IMR-90 (cell line): ENCODE results near the gene TRIM25. TPM values are rescaled to one million over a fixed set of nuclear protein-coding genes. Genes with fewer than 3 reads are reported as not detected.

Experiments used
- ATAC-seq: fragments of 200-7000 bp; cut with Tn5 transposase; 2 replicates; pipeline ENCODE4 v1.9.1; 2020; ENCODE audit warnings: low read depth, mild to moderate bottlenecking, moderate library complexity
- BruUV-seq: library from RNA; stranded (reverse); fragments of 400-500 nt; replicated peaks from 2 replicates; lab custom pipeline; 2021; lab: Mats Ljungman, UMichigan
- CTCF ChIA-PET: fragments of 300-600 bp; formaldehyde crosslinking; extraction: SDS; loops from one replicate; lab custom pipeline; 2021; ENCODE audit warnings: antibody characterized with exemption; lab: Yijun Ruan, JAX
- POLR2A ChIA-PET: fragments of 300-600 bp; sonication (Branson Sonifier 250); formaldehyde crosslinking; loops from one replicate; lab custom pipeline; 2022; ENCODE audit warnings: antibody characterized with exemption; ENCODE audit not compliant: unreplicated experiment; lab: Charles Lee
- DNase-seq: peaks from one replicate; pipeline ENCODE4 v3.0.0; 2013
- H2AFZ ChIP-seq: replicated peaks from 2 replicates; pipeline ENCODE3; 2013; ENCODE audit warnings: low read length, mild to moderate bottlenecking; ENCODE audit not compliant: poor library complexity
- H2AK5ac ChIP-seq: 2 replicates; pipeline ENCODE4 v1.6.1; 2013; ENCODE audit warnings: low read depth, low read length, inconsistent platforms
- H2AK9ac ChIP-seq: replicated peaks from 2 replicates; pipeline ENCODE3; 2013; ENCODE audit warnings: mild to moderate bottlenecking, low read depth, low read length, moderate library complexity; ENCODE audit not compliant: poor library complexity
- H2BK120ac ChIP-seq: 2 replicates; pipeline ENCODE4 v1.6.1; 2013; ENCODE audit warnings: low read depth, low read length, inconsistent platforms
- H2BK15ac ChIP-seq: 3 replicates; pipeline ENCODE4 v1.6.1; 2013; ENCODE audit warnings: low read depth, low read length, inconsistent platforms
- H2BK20ac ChIP-seq: 2 replicates; pipeline ENCODE4 v1.6.1; 2013; ENCODE audit warnings: low read depth, mild to moderate bottlenecking, inconsistent platforms, low read length, moderate library complexity
- H2BK5ac ChIP-seq: 2 replicates; pipeline ENCODE4 v1.6.1; 2013; ENCODE audit warnings: mild to moderate bottlenecking, low read depth, low read length, inconsistent platforms; ENCODE audit not compliant: poor library complexity, severe bottlenecking
- H3K14ac ChIP-seq: replicated peaks from 2 replicates; pipeline ENCODE4 v1.6.1; 2013; ENCODE audit warnings: low read depth, low read length, inconsistent platforms
- H3K18ac ChIP-seq: 2 replicates; pipeline ENCODE4 v1.6.1; 2013; ENCODE audit warnings: low read depth, low read length, control low read depth
- H3K23ac ChIP-seq: 2 replicates; pipeline ENCODE4 v1.6.1; 2013; ENCODE audit warnings: low read depth, low read length, inconsistent platforms
- H3K27ac ChIP-seq: 2 replicates; pipeline ENCODE4 v1.5.1; 2013; ENCODE audit warnings: mild to moderate bottlenecking, control low read depth, low read length; ENCODE audit not compliant: insufficient read depth
- H3K27me3 ChIP-seq: 2 replicates; pipeline ENCODE4 v1.6.1; 2013; ENCODE audit warnings: low read length; ENCODE audit not compliant: control insufficient read depth, insufficient read depth
- H3K36me3 ChIP-seq: 2 replicates; pipeline ENCODE4 v1.6.1; 2013; ENCODE audit warnings: low read length, mixed read lengths; ENCODE audit not compliant: control insufficient read depth, insufficient read depth
- H3K4ac ChIP-seq: 2 replicates; pipeline ENCODE4 v1.6.1; 2013; ENCODE audit warnings: low read depth, low read length, inconsistent platforms
- H3K4me1 ChIP-seq: 2 replicates; pipeline ENCODE4 v1.6.1; 2013; ENCODE audit warnings: low read length, mixed read lengths; ENCODE audit not compliant: control insufficient read depth, insufficient read depth
- H3K4me2 ChIP-seq: 2 replicates; pipeline ENCODE4 v1.6.1; 2013; ENCODE audit warnings: low read depth, mild to moderate bottlenecking, control low read depth, low read length, moderate library complexity
- H3K4me3 ChIP-seq: 2 replicates; pipeline ENCODE4 v1.5.1; 2013; ENCODE audit warnings: low read depth, mild to moderate bottlenecking, control low read depth, low read length, moderate library complexity; ENCODE audit not compliant: insufficient read depth
- H3K56ac ChIP-seq: 2 replicates; pipeline ENCODE4 v1.6.1; 2013; ENCODE audit warnings: low read length, inconsistent platforms; ENCODE audit not compliant: insufficient read depth; ENCODE audit errors: extremely low read depth
- H3K79me1 ChIP-seq, 2 experiments: 2 replicates each; pipeline ENCODE4 v1.6.1; 2013; ENCODE audit warnings: low read length in 2 of 2, inconsistent platforms in 1 of 2, low read depth in 1 of 2
- H3K9ac ChIP-seq: 2 replicates; pipeline ENCODE4 v1.6.1; 2013; ENCODE audit warnings: low read depth, low read length, control low read depth
- H3K9me1 ChIP-seq: 2 replicates; pipeline ENCODE4 v1.6.1; 2013; ENCODE audit warnings: low read length, inconsistent platforms; ENCODE audit not compliant: insufficient read depth
- H3K9me3 ChIP-seq: 2 replicates; pipeline ENCODE4 v1.6.1; 2013; ENCODE audit warnings: low read length; ENCODE audit not compliant: control insufficient read depth, insufficient read depth
- H4K20me1 ChIP-seq: 2 replicates; pipeline ENCODE4 v1.6.1; 2013; ENCODE audit warnings: low read length, inconsistent platforms; ENCODE audit not compliant: insufficient read depth
- H4K5ac ChIP-seq: 2 replicates; pipeline ENCODE4 v1.6.1; 2013; ENCODE audit warnings: mild to moderate bottlenecking, low read depth, low read length, control low read depth
- H4K8ac ChIP-seq, 2 experiments: 2 replicates each; pipeline ENCODE4 v1.6.1; 2013; ENCODE audit warnings: low read depth in 2 of 2, low read length in 2 of 2, control low read depth in 1 of 2, inconsistent platforms in 1 of 2
- H4K91ac ChIP-seq: 2 replicates; pipeline ENCODE4 v1.6.1; 2013; ENCODE audit warnings: low read depth, low read length, inconsistent platforms; ENCODE audit not compliant: insufficient read depth
- BHLHE40 ChIP-seq: fragments of 150-350 bp; IDR thresholded peaks from 2 replicates; pipeline ENCODE4 v1.6.1; 2016; ENCODE audit warnings: mild to moderate bottlenecking, low read depth, low read length
- CEBPB ChIP-seq: IDR thresholded peaks from 2 replicates; pipeline ENCODE4 v1.6.1; 2012; ENCODE audit warnings: low read depth, low read length, improper control_type of control experiment
- CHD1 ChIP-seq: IDR thresholded peaks from 2 replicates; pipeline ENCODE4 v1.6.1; 2012; ENCODE audit warnings: low read depth, low read length, improper control_type of control experiment
- CTCF ChIP-seq: conservative IDR thresholded peaks from 2 replicates; pipeline ENCODE4 v1.5.1; 2012; ENCODE audit warnings: mild to moderate bottlenecking, low read depth, low read length, improper control_type of control experiment
- FOS ChIP-seq: fragments of 150-350 bp; IDR thresholded peaks from 2 replicates; pipeline ENCODE4 v1.6.1; 2016; ENCODE audit warnings: low read depth, low read length
- MAFK ChIP-seq: IDR thresholded peaks from 2 replicates; pipeline ENCODE4 v1.6.1; 2012; ENCODE audit warnings: low read depth, low read length, improper control_type of control experiment
- MAZ ChIP-seq: IDR thresholded peaks from 2 replicates; pipeline ENCODE4 v1.6.1; 2012; ENCODE audit warnings: low read depth, mild to moderate bottlenecking, low read length, improper control_type of control experiment, moderate library complexity, borderline replicate concordance
- MXI1 ChIP-seq: IDR thresholded peaks from 2 replicates; pipeline ENCODE4 v1.6.1; 2012; ENCODE audit warnings: low read depth, mild to moderate bottlenecking, low read length, moderate library complexity, borderline replicate concordance
- NFE2L2 ChIP-seq: fragments of 150-350 bp; IDR thresholded peaks from 2 replicates; pipeline ENCODE4 v1.6.1; 2016; ENCODE audit warnings: low read depth, mild to moderate bottlenecking, low read length
- POLR2A ChIP-seq: IDR thresholded peaks from 2 replicates; pipeline ENCODE4 v1.6.1; 2012; ENCODE audit warnings: mild to moderate bottlenecking, low read depth, low read length
- RAD21 ChIP-seq: IDR thresholded peaks from 2 replicates; pipeline ENCODE4 v1.6.1; 2012; ENCODE audit warnings: low read length, improper control_type of control experiment
- RCOR1 ChIP-seq: IDR thresholded peaks from 2 replicates; pipeline ENCODE4 v1.6.1; 2012; ENCODE audit warnings: mild to moderate bottlenecking, low read length, improper control_type of control experiment; ENCODE audit not compliant: insufficient replicate concordance
- RFX5 ChIP-seq: IDR thresholded peaks from 2 replicates; pipeline ENCODE4 v1.8.0; 2012; ENCODE audit warnings: low read depth, mild to moderate bottlenecking, low read length, moderate library complexity
- SMC3 ChIP-seq: fragments of 150-350 bp; IDR thresholded peaks from 2 replicates; pipeline ENCODE4 v1.6.1; 2016; ENCODE audit warnings: low read depth, mild to moderate bottlenecking, antibody characterized with exemption, low read length, moderate library complexity
- USF2 ChIP-seq: fragments of 150-350 bp; IDR thresholded peaks from 2 replicates; pipeline ENCODE4 v1.6.1; 2017; ENCODE audit warnings: mild to moderate bottlenecking, antibody characterized with exemption, low read length, low read depth
- WGBS, 2 experiments: methylation state at CpG; one replicate each; pipeline versions ENCODE4 v1.1.5 to v1.1.7; 2013; ENCODE audit warnings: missing lambda C conversion rate in 2 of 2; ENCODE audit not compliant: insufficient read length in 1 of 2; ENCODE audit errors: extremely low coverage in 2 of 2; 5-methylcytosine and 5-hydroxymethylcytosine counted together
- dilution Hi-C: fragments of 300-500 bp; cut with HindIII; formaldehyde crosslinking; loops from one replicate; pipeline ENCODE4 v1.14.3; 2018; ENCODE audit warnings: low sequenced_read_pairs; ENCODE audit not compliant: unreplicated experiment
- in situ Hi-C: fragments of 300-500 bp; cut with MboI; formaldehyde crosslinking; loops from 3 replicates; pipeline ENCODE4 v1.14.3; 2019; ENCODE audit warnings: low sequenced_read_pairs, inconsistent platforms, mixed read lengths
- intact Hi-C: fragments of 100-400 bp; cut with micrococcal nuclease; formaldehyde crosslinking; loops from 2 replicates; pipeline ENCODE4 v1.10.0; 2022
- polyA plus RNA-seq, 3 experiments: library from polyadenylated mRNA; depleted of rRNA; stranded (reverse); fragments of >200 nt; gene quantifications; 2 replicates each; pipeline ENCODE4 v1.2.3, GENCODE V29; 2012; ENCODE audit warnings: low replicate concordance in 1 of 3
- total RNA-seq: library from RNA; depleted of rRNA; stranded (reverse); fragments of >200 nt; gene quantifications from 2 replicates; pipeline ENCODE4 v1.2.3, GENCODE V29; 2012
- TF ChIP-seq, protein P1 (sequence below): fragments of 150-350 bp; IDR thresholded peaks from 2 replicates; pipeline ENCODE4 v1.6.1; 2016; ENCODE audit warnings: low read depth, mild to moderate bottlenecking, low read length, moderate library complexity, borderline replicate concordance

TRIM25 gene
- total and polyA plus RNA-seq, 2 of the 4 experiments (the other 2 are of a cell fraction): 25.5 to 27.5 TPM

- intact Hi-C loops (no loop called here), in situ Hi-C loops (loop anchor here (25.0 kb wide), 1 partner anchor 347 kb away; the partner anchor contains the start of gene NOG)
- no TSS peak for BruUV-seq
These were observed 20.0 kb upstream of the TRIM25 start for GRCh38 chr17:56933868-56934267.

More at GRCh38 chr17:56933868-56934267, 20.0 kb upstream of the TRIM25 start:
- H3K18ac ChIP-seq: no peak overlapping the region
- peaks cover 3% of the 10 kb centered on the region for H3K9me1 ChIP-seq
- no peak overlapping the region for H4K91ac ChIP-seq
- H3K36me3 ChIP-seq: peaks cover 11% of the 10 kb centered on the region
- no peak overlapping the region for H3K4ac ChIP-seq
- H4K8ac ChIP-seq: no peak overlapping the region
- TF ChIP-seq FOS (no peak), RFX5 (no peak), BHLHE40 (no peak), RCOR1 (no peak), USF2 (no peak), POLR2A (no peak), RAD21 (no peak), MXI1 (no peak), MAZ (no peak), NFE2L2 (no peak), CTCF (no peak), CHD1 (no peak), MAFK (no peak), CEBPB (no peak), SMC3 (no peak)
- TF ChIP-seq, protein P1, sequence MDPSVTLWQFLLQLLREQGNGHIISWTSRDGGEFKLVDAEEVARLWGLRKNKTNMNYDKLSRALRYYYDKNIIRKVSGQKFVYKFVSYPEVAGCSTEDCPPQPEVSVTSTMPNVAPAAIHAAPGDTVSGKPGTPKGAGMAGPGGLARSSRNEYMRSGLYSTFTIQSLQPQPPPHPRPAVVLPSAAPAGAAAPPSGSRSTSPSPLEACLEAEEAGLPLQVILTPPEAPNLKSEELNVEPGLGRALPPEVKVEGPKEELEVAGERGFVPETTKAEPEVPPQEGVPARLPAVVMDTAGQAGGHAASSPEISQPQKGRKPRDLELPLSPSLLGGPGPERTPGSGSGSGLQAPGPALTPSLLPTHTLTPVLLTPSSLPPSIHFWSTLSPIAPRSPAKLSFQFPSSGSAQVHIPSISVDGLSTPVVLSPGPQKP: no peak
- no peak overlapping the region for H2AK9ac ChIP-seq
- no peak overlapping the region for H3K14ac ChIP-seq
- ATAC-seq (no peak), DNase-seq (no peak)
- H2AK5ac ChIP-seq: no peak overlapping the region
- H2BK5ac ChIP-seq: no peak overlapping the region
- no peak overlapping the region for H3K56ac ChIP-seq
- no peak overlapping the region for H2BK15ac ChIP-seq
- H3K9me3 ChIP-seq: peaks cover 3% of the 10 kb centered on the region; the same call in 1 of the 2 replicates
- H4K20me1 ChIP-seq: no peaks in the 10 kb centered on the region
- H3K23ac ChIP-seq: no peak overlapping the region
- H4K5ac ChIP-seq: no peak overlapping the region
- H3K79me1 ChIP-seq: peaks cover 0 to 7% of the 10 kb centered on the region in 2 experiments; a peak in 2 of 4 replicates
- no peak overlapping the region for H3K9ac ChIP-seq
- no peaks in the 10 kb centered on the region for H3K27me3 ChIP-seq
- H2AFZ ChIP-seq: no peak overlapping the region
- CTCF ChIA-PET: no interaction called here
- no peak overlapping the region for H3K4me3 ChIP-seq
- H3K27ac ChIP-seq: no peak overlapping the region
- no peak overlapping the region for H3K4me2 ChIP-seq
- no peak overlapping the region for H2BK120ac ChIP-seq
- H3K4me1 ChIP-seq: no peaks in the 10 kb centered on the region
- WGBS, 2 experiments: no CpG with 5 or more reads among the region's 1 CpG
- H2BK20ac ChIP-seq: no peak overlapping the region
- dilution Hi-C loops: no loop called here
- POLR2A ChIA-PET: no interaction called here
